ENCODE measurements around the gene RGS11.

RGS11 gene

GRCh38 chr16:270381-271255 lies 5.1 kb downstream of the RGS11 start:
- no peak for TF ChIP-seq TCF12 (IDR thresholded peaks at IDR 0.05; ENCODE audit: low read depth)
- no peak for TF ChIP-seq MAX (IDR thresholded peaks at IDR 0.05)
- no peak for TF ChIP-seq REST (IDR thresholded peaks at IDR 0.05; ENCODE audit: low read depth)
- no peak for TF ChIP-seq NFIC (IDR thresholded peaks at IDR 0.05)
- no peak for TF ChIP-seq CREB1 (IDR thresholded peaks at IDR 0.05; ENCODE audit: low read depth)
- no peak for TF ChIP-seq RAD21 (IDR thresholded peaks at IDR 0.05; ENCODE audit: low read depth)
- TF ChIP-seq YY1 (IDR thresholded peaks at IDR 0.05; ENCODE audit: low read depth) = no peak
- no peak for TF ChIP-seq TAF1 (IDR thresholded peaks at IDR 0.05; ENCODE audit: low read depth)
- no peak for TF ChIP-seq TEAD4 (IDR thresholded peaks at IDR 0.05)
- no peak for TF ChIP-seq CEBPB (IDR thresholded peaks at IDR 0.05)
- TF ChIP-seq EP300 (IDR thresholded peaks at IDR 0.05; ENCODE audit: borderline replicate concordance) = no peak

- TF ChIP-seq NFIC (IDR thresholded peaks at IDR 0.05) (no peak), ZBTB7A (IDR thresholded peaks at IDR 0.05; ENCODE audit: low read depth) (no peak), USF1 (IDR thresholded peaks at IDR 0.05) (no peak), EP300 (IDR thresholded peaks at IDR 0.05; ENCODE audit: borderline replicate concordance) (no peak), TEAD4 (IDR thresholded peaks at IDR 0.05) (no peak), CREB1 (IDR thresholded peaks at IDR 0.05; ENCODE audit: low read depth) (no peak), MAX (IDR thresholded peaks at IDR 0.05) (no peak), EGR1 (IDR thresholded peaks at IDR 0.05) (no peak), TCF12 (IDR thresholded peaks at IDR 0.05; ENCODE audit: low read depth) (no peak), REST (IDR thresholded peaks at IDR 0.05; ENCODE audit: low read depth) (no peak), TAF1 (IDR thresholded peaks at IDR 0.05; ENCODE audit: low read depth) (no peak), RAD21 (IDR thresholded peaks at IDR 0.05; ENCODE audit: low read depth) (no peak), YY1 (IDR thresholded peaks at IDR 0.05; ENCODE audit: low read depth) (no peak), FOXM1 (IDR thresholded peaks at IDR 0.05; ENCODE audit: borderline replicate concordance, low read depth) (no peak)
Measured at GRCh38 chr16:269061-269796, 6.5 kb downstream of the RGS11 start.

GRCh38 chr16:268141-269053 lies 7.3 kb downstream of the RGS11 start:
- TF ChIP-seq TEAD4 (IDR thresholded peaks at IDR 0.05) (no peak), USF1 (IDR thresholded peaks at IDR 0.05) (no peak), RAD21 (IDR thresholded peaks at IDR 0.05; ENCODE audit: low read depth) (no peak), MAX (IDR thresholded peaks at IDR 0.05) (no peak), ZBTB7A (IDR thresholded peaks at IDR 0.05; ENCODE audit: low read depth) (no peak), REST (IDR thresholded peaks at IDR 0.05; ENCODE audit: low read depth) (no peak), EGR1 (IDR thresholded peaks at IDR 0.05) (no peak), EP300 (IDR thresholded peaks at IDR 0.05; ENCODE audit: borderline replicate concordance) (no peak), TCF12 (IDR thresholded peaks at IDR 0.05; ENCODE audit: low read depth) (no peak), CEBPB (IDR thresholded peaks at IDR 0.05) (no peak), YY1 (IDR thresholded peaks at IDR 0.05; ENCODE audit: low read depth) (no peak), NFIC (IDR thresholded peaks at IDR 0.05) (no peak), FOXM1 (IDR thresholded peaks at IDR 0.05; ENCODE audit: borderline replicate concordance, low read depth) (no peak), TAF1 (IDR thresholded peaks at IDR 0.05; ENCODE audit: low read depth) (no peak)
